Measurements from ENCODE around the gene UPF1.

DNA sequence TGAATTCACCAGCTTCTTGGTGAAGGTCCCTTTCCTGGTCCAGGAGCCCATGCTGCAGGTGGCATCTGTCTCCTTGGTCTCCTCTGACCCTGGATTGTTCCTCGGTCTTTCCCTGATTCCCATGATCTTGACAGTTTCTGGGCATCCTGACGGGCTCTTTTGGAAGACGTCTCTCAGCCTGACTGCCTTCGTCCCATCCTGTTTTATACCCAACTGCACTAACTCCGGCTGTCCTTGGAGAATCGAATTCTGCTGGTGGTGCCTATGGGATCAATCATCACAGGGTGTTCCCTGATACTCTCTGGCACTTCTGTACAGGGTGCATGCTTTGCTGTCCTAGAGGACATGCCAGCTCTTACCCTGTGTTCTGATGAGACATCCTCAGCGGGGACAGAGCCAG is 45.1 kb downstream of the UPF1 start:
- no peak for TF ChIP-seq POLR2A (IDR thresholded peaks at IDR 0.05)
- TF ChIP-seq, protein P1, sequence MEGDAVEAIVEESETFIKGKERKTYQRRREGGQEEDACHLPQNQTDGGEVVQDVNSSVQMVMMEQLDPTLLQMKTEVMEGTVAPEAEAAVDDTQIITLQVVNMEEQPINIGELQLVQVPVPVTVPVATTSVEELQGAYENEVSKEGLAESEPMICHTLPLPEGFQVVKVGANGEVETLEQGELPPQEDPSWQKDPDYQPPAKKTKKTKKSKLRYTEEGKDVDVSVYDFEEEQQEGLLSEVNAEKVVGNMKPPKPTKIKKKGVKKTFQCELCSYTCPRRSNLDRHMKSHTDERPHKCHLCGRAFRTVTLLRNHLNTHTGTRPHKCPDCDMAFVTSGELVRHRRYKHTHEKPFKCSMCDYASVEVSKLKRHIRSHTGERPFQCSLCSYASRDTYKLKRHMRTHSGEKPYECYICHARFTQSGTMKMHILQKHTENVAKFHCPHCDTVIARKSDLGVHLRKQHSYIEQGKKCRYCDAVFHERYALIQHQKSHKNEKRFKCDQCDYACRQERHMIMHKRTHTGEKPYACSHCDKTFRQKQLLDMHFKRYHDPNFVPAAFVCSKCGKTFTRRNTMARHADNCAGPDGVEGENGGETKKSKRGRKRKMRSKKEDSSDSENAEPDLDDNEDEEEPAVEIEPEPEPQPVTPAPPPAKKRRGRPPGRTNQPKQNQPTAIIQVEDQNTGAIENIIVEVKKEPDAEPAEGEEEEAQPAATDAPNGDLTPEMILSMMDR (IDR thresholded peaks at IDR 0.05): no peak

Measured in Peyer's patch (tissue), 4 donors.